ENCODE data around the gene ADAMTS4. TPM values are rescaled to one million over a fixed set of nuclear protein-coding genes. Genes with fewer than 3 reads are reported as not detected.

The ADAMTS4 gene
- total and polyA plus RNA-seq, 2 donors = 0.61 to 3.0 TPM

Other genes with a start within 250 kb of the ADAMTS4 start
- gene ITLN2, start 244.2 kb downstream of the ADAMTS4 start, total RNA-seq = 0.38 TPM
- 2.1 TPM for gene ITLN2, start 244.2 kb downstream of the ADAMTS4 start, polyA plus RNA-seq
- 28.3 TPM for gene F11R, start 177.9 kb downstream of the ADAMTS4 start, total RNA-seq
- gene F11R, start 177.9 kb downstream of the ADAMTS4 start, polyA plus RNA-seq = 43.0 TPM
- 73.0 TPM for gene TSTD1, start 160.1 kb downstream of the ADAMTS4 start, total RNA-seq
- gene TSTD1, start 160.1 kb downstream of the ADAMTS4 start, polyA plus RNA-seq = 149 TPM
- 81.8 TPM for gene USF1, start 153.1 kb downstream of the ADAMTS4 start, total RNA-seq
- 148 TPM for gene USF1, start 153.1 kb downstream of the ADAMTS4 start, polyA plus RNA-seq
- 65.7 TPM for gene ARHGAP30, start 129.2 kb downstream of the ADAMTS4 start, total RNA-seq
- 40.8 TPM for gene ARHGAP30, start 129.2 kb downstream of the ADAMTS4 start, polyA plus RNA-seq
- gene NECTIN4, start 109.5 kb downstream of the ADAMTS4 start, total RNA-seq = 0.66 TPM
- gene NECTIN4, start 109.5 kb downstream of the ADAMTS4 start, polyA plus RNA-seq = 4.7 TPM
- 1.9 TPM for gene KLHDC9, start 100.7 kb downstream of the ADAMTS4 start, total RNA-seq
- gene KLHDC9, start 100.7 kb downstream of the ADAMTS4 start, polyA plus RNA-seq = 4.7 TPM
- gene PFDN2, start 81.0 kb downstream of the ADAMTS4 start, total RNA-seq = 48.2 TPM
- gene PFDN2, start 81.0 kb downstream of the ADAMTS4 start, polyA plus RNA-seq = 152 TPM
- 28.0 TPM for gene NIT1, start 80.9 kb downstream of the ADAMTS4 start, total RNA-seq
- 61.4 TPM for gene NIT1, start 80.9 kb downstream of the ADAMTS4 start, polyA plus RNA-seq
- gene DEDD, start 66.4 kb downstream of the ADAMTS4 start, total RNA-seq = 14.7 TPM
- 24.8 TPM for gene DEDD, start 66.4 kb downstream of the ADAMTS4 start, polyA plus RNA-seq
- 93.5 TPM for gene UFC1, start 45.1 kb downstream of the ADAMTS4 start, total RNA-seq
- gene UFC1, start 45.1 kb downstream of the ADAMTS4 start, polyA plus RNA-seq = 118 TPM
- 10.0 TPM for gene USP21, start 39.6 kb downstream of the ADAMTS4 start, total RNA-seq
- gene USP21, start 39.6 kb downstream of the ADAMTS4 start, polyA plus RNA-seq = 23.4 TPM
- 19.9 TPM for gene PPOX, start 32.6 kb downstream of the ADAMTS4 start, total RNA-seq
- gene PPOX, start 32.6 kb downstream of the ADAMTS4 start, polyA plus RNA-seq = 50.4 TPM
- gene B4GALT3, start 21.5 kb downstream of the ADAMTS4 start, total RNA-seq = 14.3 TPM
- gene B4GALT3, start 21.5 kb downstream of the ADAMTS4 start, polyA plus RNA-seq = 32.0 TPM
- 67.7 TPM for gene NDUFS2, start 3.3 kb upstream of the ADAMTS4 start, total RNA-seq
- gene NDUFS2, start 3.3 kb upstream of the ADAMTS4 start, polyA plus RNA-seq = 39.9 TPM
- gene FCER1G, start 16.2 kb upstream of the ADAMTS4 start, total RNA-seq = 24.0 TPM
- gene FCER1G, start 16.2 kb upstream of the ADAMTS4 start, polyA plus RNA-seq = 262 TPM
- gene APOA2, start 24.6 kb upstream of the ADAMTS4 start, total RNA-seq = 1.7 TPM
- gene APOA2, start 24.6 kb upstream of the ADAMTS4 start, polyA plus RNA-seq = 4.9 TPM
- 9.6 TPM for gene TOMM40L, start 27.0 kb upstream of the ADAMTS4 start, total RNA-seq
- 9.1 TPM for gene TOMM40L, start 27.0 kb upstream of the ADAMTS4 start, polyA plus RNA-seq
- not detected for gene NR1I3, start 39.1 kb upstream of the ADAMTS4 start, total RNA-seq
- 0.14 TPM for gene NR1I3, start 39.1 kb upstream of the ADAMTS4 start, polyA plus RNA-seq
- gene PCP4L1, start 59.7 kb upstream of the ADAMTS4 start, total RNA-seq = 2.4 TPM
- 8.9 TPM for gene PCP4L1, start 59.7 kb upstream of the ADAMTS4 start, polyA plus RNA-seq
- 3.6 TPM for gene MPZ, start 110.9 kb upstream of the ADAMTS4 start, total RNA-seq
- gene MPZ, start 110.9 kb upstream of the ADAMTS4 start, polyA plus RNA-seq = 4.5 TPM
- 19.8 TPM for gene SDHC, start 115.3 kb upstream of the ADAMTS4 start, total RNA-seq
- 93.5 TPM for gene SDHC, start 115.3 kb upstream of the ADAMTS4 start, polyA plus RNA-seq
- gene CFAP126, start 168.8 kb upstream of the ADAMTS4 start, total RNA-seq = 0.09 TPM
- gene CFAP126, start 168.8 kb upstream of the ADAMTS4 start, polyA plus RNA-seq = 1.0 TPM

All from thymus (tissue), 2 donors.